NB4 (cell line): ENCODE measurements around the gene PRKACG.

ENCODE experiments used
- DNase-seq: peaks from one replicate; pipeline ENCODE4 v3.0.0; 2010; ENCODE audit warnings: low read depth
- H3K4me3 ChIP-seq: one replicate; pipeline ENCODE4 v1.5.1; 2011; ENCODE audit warnings: mild to moderate bottlenecking, low read depth, low read length, moderate library complexity
- CTCF ChIP-seq: IDR thresholded peaks from one replicate; pipeline ENCODE4 v1.5.1; 2012; ENCODE audit warnings: low read depth, low read length
- MAX ChIP-seq: IDR thresholded peaks from 2 replicates; pipeline ENCODE4 v1.6.1; 2011; ENCODE audit warnings: low read depth, low read length
- MYC ChIP-seq: IDR thresholded peaks from 2 replicates; pipeline ENCODE4 v1.6.1; 2011; ENCODE audit warnings: low read depth, low read length
- POLR2A ChIP-seq: IDR thresholded peaks from 2 replicates; pipeline ENCODE4 v1.6.1; 2011; ENCODE audit warnings: mild to moderate bottlenecking; ENCODE audit not compliant: insufficient read length; ENCODE audit errors: extremely low read depth

The PRKACG gene

GRCh38 chr9:69009708-69010107 is 4.2 kb downstream of the PRKACG start:
- no peak for TF ChIP-seq CTCF
- no peak for TF ChIP-seq MAX
- no peak for TF ChIP-seq MYC
- TF ChIP-seq POLR2A, result no peak

GRCh38 chr9:69004836-69005235 is 9.1 kb downstream of the PRKACG start:
- no peak overlapping the region for H3K4me3 ChIP-seq
- TF ChIP-seq POLR2A, result no peak
- TF ChIP-seq MYC, result no peak
- no peak for TF ChIP-seq CTCF
- no peak for TF ChIP-seq MAX
- no peak for DNase-seq

More at GRCh38 chr9:69009708-69010107, 4.2 kb downstream of the PRKACG start:
- no peak overlapping the region for H3K4me3 ChIP-seq
- DNase-seq, result no peak

- DNase-seq, result no peak
- no peak for TF ChIP-seq CTCF
- TF ChIP-seq MYC, result no peak
- no peak for TF ChIP-seq MAX
- TF ChIP-seq POLR2A, result no peak
- no peak overlapping the region for H3K4me3 ChIP-seq
Measured at GRCh38 chr9:69003051-69003450, 10.9 kb downstream of the PRKACG start.

- no peak overlapping the region for H3K4me3 ChIP-seq
- no peak for TF ChIP-seq MAX
- no peak for TF ChIP-seq CTCF
- TF ChIP-seq MYC, result no peak
- no peak for TF ChIP-seq POLR2A
- no peak for DNase-seq
Measured at GRCh38 chr9:69001921-69002320, 12.0 kb downstream of the PRKACG start.

GRCh38 chr9:68999393-69000105 is 14.4 kb downstream of the PRKACG start:
- peak; percentile 69 for DNase-seq
- peak; percentile 15; the same call in 1 of the 2 replicates for TF ChIP-seq MAX
- TF ChIP-seq CTCF, result peak; percentile 68
- TF ChIP-seq POLR2A, result no peak
- H3K4me3 ChIP-seq, result no peak overlapping the region
